Hepatic stellate cell (primary cell): ENCODE measurements around the gene TMEM235.
"Not testable (repeated sequence)": the region's sequence is repeated elsewhere in the genome, so short reads cannot be mapped to it uniquely, and the experiment has no call there.

Experiments
- DNase-seq: peaks from one replicate; pipeline ENCODE4 v3.0.0; 2011; ENCODE audit warnings: low spot score

TMEM235 gene

GRCh38 chr17:78238823-78239488 is 7.5 kb downstream of the TMEM235 start:
- no peak for DNase-seq

- no peak for DNase-seq
These were observed 8.1 kb downstream of the TMEM235 start for GRCh38 chr17:78239489-78239931.

- DNase-seq = no peak
These were observed 8.7 kb downstream of the TMEM235 start for GRCh38 chr17:78240012-78240655.

- no peak for DNase-seq
These were observed 9.4 kb downstream of the TMEM235 start for GRCh38 chr17:78240839-78241238.

DNA sequence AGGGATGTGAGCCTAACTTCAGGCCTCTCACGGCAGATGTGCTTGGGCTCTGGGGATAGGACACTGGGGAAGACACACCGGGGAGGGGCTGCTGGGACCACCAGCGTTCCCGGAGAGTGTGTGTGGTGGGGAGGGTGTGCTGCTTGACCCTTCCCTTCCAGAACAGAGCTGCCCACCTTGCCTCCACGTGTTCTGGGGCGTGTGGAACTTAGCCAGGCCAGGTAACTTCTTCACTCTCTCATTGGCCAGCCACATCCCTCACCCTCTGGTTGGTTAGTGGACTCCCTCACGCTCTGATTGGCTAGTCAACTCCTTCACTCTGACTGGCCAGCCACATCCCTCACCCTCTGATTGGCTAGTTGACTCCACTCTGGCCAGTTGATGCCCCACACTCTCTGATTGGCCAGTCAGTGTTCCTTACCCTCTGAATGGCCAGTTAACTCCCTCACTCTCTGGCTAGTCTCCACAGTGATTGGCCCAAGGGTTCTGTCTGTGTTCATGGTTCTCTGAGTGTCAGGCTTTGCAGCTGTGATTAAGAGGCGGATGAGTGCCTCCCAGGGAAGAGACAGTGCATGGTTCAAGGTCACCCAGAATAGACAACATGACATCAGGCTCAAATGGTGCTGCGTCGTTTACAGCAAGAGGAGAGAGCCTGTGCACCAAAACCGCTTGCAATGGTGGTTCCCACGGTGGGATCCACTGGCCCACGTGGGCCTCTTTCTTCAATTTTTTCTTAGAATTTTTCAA is 10.0 kb downstream of the TMEM235 start:
- DNase-seq = peak; percentile 65

- DNase-seq = no peak
These were observed 10.8 kb downstream of the TMEM235 start for GRCh38 chr17:78242024-78242742.

DNA sequence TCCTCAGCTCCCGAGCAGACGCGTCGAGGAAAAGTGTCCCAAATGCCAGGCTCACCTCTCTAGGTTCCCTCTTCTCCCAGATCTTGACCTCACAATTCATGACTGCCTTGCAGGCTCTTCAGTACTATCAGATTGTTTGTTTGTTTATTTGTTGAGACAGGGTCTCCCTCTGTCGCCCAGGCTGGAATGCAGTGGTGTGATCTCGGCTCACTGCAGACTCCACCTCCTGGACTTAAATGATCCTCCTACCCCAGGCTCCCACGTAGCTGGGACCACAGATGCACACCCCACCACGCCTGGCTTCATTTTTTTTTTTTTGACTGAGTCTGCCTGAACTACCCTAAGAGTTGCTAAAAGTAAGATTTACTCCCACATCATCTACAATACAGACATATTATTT is 15.9 kb downstream of the TMEM235 start:
- DNase-seq = no peak

GRCh38 chr17:78248051-78248914 is 16.9 kb downstream of the TMEM235 start:
- no peak for DNase-seq

- no peak for DNase-seq
These were observed 17.8 kb downstream of the TMEM235 start for GRCh38 chr17:78249074-78249817.

DNA sequence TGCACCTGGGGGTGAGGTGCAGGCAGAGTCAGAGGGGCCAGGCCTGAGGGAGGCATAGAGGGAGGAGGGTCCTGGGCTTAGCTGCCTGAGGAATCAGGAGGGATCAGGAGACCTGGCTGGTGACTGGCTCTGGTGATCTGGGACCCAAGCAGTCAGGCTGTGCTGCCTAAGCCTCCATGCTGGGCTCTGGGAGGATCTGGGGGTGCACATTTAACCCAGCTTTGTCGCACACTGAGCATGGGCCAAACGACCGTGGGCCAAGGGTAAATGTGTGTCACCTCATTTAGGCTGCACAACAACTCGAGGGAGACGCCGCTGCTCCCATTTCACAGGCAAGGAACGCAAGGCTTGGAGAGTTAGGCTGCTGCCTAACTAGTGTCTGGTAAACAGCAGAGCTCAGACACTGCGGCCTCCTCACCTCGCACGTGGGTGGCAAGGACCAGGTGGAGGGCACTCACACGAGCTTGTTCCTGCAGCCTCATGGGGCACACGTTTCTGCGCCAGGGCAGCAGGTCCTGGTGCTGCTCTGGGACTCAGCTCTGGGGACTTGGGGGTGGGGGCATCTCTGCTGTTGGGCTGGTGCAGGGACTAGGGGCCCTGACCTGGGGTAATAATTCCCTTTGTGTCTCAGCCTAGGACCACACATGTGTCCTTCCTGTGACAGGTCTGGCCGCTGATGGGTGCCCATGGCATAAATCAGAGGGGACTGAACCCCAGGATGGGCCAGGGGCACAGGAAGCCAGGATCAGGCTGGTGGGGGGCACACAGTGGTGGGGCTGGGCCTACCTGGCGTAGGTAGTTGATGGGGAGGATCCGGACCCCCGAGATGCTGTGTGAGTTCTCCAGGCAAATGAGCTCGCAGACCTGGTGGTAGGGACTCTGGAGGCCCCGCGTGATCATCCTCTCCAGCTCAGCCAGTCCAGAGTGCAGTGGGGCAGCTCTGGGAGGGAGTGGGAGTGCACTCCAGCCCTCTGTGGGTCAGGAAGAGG is 18.7 kb downstream of the TMEM235 start:
- no peak for DNase-seq

GRCh38 chr17:78250891-78251772 is 19.7 kb downstream of the TMEM235 start:
- DNase-seq = peak; percentile 97

- no peak for DNase-seq
These were observed 20.3 kb downstream of the TMEM235 start for GRCh38 chr17:78251773-78252103.

DNA sequence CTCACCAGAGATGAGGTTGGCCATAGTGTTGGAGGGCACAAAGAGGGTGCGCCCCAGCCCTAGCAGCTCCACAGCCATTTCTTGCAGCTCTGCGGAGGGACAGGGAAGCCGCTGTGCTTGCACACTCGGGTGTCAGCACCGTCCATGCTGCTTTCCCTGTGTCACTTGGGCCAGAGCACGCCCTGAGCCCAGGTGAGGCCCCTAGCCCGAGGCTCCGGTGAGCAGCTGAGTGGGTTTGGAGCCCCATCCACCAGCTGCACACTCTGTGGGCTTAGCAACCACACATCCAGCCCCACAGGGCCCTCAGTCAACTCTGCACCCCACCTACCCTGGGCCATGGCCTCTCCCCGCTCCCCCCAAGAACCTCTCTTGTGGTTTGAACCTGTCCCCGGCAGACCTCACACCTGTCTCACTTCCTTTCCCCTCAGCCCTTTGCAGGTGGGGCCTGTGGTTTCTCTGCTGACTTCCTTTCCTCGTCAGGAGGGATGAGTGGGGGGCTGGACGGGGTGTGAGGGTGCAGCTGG is 20.7 kb downstream of the TMEM235 start:
- no peak for DNase-seq

DNA sequence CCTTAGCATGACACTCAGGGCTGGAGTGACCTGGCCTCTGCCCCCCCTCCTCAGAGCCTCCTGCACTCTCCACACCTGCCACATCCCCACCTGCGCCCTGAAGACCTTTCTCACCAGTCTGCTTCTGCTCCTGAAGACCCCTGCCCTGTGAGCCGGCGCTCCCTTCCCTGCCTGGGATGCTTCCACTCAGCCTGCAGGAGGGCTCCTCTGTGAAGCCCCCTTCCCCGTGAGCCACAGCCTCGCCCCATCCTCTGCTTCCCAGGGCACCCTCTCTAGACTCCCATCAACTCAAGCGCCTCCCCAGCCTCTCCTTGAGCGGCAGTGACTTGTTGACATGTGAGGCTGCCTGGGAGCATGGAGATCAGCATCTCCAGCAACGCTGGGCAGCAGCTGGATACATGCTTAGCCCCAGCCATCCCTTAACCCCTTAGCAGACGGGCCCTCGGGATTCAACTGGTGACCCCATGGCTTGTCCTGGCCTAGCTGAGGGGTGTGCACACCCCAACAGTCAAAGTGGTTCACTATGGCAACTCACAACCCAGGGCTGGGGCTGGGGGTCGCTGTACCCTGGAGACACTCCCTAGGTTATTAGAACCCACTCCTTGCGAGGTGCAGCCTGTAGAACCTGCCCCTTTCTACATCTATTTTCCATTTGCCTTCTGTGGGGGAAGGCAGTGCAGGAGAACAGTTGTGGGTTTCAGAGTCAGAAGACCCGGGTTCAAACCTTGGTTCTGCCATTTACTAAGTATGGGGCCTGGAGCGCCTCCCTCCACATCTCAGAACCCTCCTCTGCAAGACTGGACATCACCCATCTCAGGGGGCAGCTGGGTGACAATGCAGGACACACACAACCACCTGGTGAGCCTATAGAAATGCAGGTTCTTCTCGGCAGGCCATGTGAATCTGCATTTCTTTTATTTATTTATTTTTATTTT is 21.5 kb downstream of the TMEM235 start:
- DNase-seq = no peak

DNA sequence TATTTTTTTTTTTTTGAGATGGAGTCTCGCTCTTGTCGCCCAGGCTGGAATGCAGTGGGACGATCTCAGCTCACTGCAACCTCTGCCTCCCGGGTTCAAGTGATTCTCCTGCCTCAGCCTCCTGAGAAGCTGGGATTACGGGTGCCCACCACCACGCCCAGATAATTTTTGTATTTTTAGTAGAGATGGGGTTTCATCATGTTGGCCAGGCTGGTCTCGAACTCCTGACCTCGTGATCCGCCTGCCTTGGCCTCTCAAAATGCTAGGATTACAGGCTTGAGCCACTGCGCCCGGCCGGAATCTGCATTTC is 22.2 kb downstream of the TMEM235 start:
- DNase-seq = not testable (repeated sequence)

DNA sequence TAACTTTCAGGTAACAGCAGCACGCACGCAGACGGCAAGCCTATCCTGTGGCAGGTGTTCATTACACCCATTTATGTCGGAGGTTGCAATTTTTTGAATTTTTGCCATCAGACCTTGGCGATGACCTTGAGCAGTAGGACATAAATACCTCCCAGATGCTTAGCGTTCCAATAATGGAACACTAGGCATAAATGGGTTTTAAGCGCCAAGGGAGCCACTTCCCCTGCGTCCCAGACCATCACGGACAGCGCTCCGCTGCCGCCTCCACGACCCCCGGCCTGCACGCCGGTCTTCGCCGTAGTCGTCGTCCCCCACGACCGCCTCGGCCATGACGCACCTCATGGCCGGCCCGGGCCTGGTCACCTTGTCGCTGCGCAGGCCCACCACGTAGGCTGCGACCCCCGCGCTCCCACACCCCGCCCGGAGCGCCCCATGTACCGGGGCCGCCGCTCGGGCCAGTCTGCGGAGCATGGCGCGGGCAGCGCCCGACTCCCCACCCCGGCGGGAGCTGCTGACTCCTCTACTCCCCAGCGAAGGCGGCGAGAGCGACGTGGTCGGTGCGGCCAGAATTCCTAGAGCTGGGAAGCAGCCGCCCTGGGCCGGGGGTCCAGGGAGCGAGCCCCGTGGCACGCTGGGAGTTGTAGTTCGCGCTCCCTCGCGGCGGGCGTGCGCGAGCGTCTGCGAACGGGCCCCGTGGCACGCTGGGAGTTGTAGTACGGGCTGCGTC is 22.7 kb downstream of the TMEM235 start:
- DNase-seq = peak; percentile 92
